Mucosa of descending colon (tissue), 3 donors: ENCODE measurements around the gene GPR39. TPM values are rescaled to one million over a fixed set of nuclear protein-coding genes. Genes with fewer than 3 reads are reported as not detected.

Source experiments
- ATAC-seq: fragments of 200-7000 bp; cut with Tn5 transposase; one replicate; pipeline ENCODE4 v1.9.1; 2020; ENCODE audit warnings: mild to moderate bottlenecking, moderate library complexity
- DNase-seq, 3 donors: peaks; one replicate each; pipeline ENCODE4 v3.0.0-alpha.2; 2020
- H3K36me3 ChIP-seq: fragments of 200-600 bp; one replicate; pipeline ENCODE4 v1.8.0; 2021; ENCODE audit warnings: low read depth, mild to moderate bottlenecking
- H3K4me1 ChIP-seq: fragments of 200-600 bp; one replicate; pipeline ENCODE4 v1.8.0; 2021; ENCODE audit warnings: low read depth, mild to moderate bottlenecking
- H3K4me3 ChIP-seq: fragments of 200-600 bp; one replicate; pipeline ENCODE4 v1.8.0; 2021; ENCODE audit warnings: mild to moderate bottlenecking
- H3K9me3 ChIP-seq: fragments of 200-600 bp; one replicate; pipeline ENCODE4 v1.8.0; 2021; ENCODE audit warnings: mild to moderate bottlenecking
- intact Hi-C, 2 donors: fragments of 100-400 bp; cut with DNase I in 1 of 2; cut with micrococcal nuclease in 1 of 2; formaldehyde crosslinking; loops; one replicate each; pipeline versions ENCODE4 v1.11.0 to v1.11.1; 2022; cut with DNase I, micrococcal nuclease
- total RNA-seq, 3 donors: library from RNA; stranded (reverse); fragmentation: NEBNext Ultra II Directional in 2 of 3; extraction: Animal tissue kit (Norgen Biotek cat#: 25700) in 2 of 3; gene quantifications; one replicate each; pipeline versions ENCODE4 v1.2.1 to v1.2.4, GENCODE V29; 2021 to 2023
- TF ChIP-seq, protein P1 (sequence below): fragments of 200-600 bp; IDR thresholded peaks from one replicate; pipeline ENCODE4 v1.8.0; 2022; ENCODE audit warnings: antibody characterized with exemption, mild to moderate bottlenecking
- donor health status: DM: no; HTN: no; CAD: no; lungs with moderate emphysema.
- donor health status: DM: no; HTN: no; CAD: no.
- donor health status: DM: no; HTN: yes; CAD: no.

GPR39 gene
- total RNA-seq, 3 donors from 2014 or later = 11.6 to 33.7 (median 20.6) TPM

DNA sequence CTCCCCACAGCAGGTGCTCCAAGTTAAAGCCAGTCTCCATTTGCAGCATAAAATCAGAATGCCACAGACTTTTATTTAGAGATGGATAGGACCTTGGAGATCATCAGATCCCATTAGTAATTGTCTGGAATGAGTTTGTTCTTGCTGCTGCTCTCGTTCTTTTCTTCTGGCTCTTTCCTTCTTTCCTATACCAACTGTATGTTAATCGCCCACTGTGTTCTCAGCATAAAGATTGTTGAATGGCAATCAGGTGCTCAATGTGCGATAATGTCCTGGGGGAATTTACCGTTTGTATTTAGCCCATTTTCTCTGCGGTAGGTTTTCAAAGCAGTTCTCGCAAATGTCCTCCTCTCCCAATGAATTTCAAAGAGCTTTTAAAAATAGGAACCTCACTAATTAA, 3.3 kb downstream of the GPR39 start:
- no peaks in the 10 kb centered on the region for H3K36me3 ChIP-seq
- TF ChIP-seq, protein P1, sequence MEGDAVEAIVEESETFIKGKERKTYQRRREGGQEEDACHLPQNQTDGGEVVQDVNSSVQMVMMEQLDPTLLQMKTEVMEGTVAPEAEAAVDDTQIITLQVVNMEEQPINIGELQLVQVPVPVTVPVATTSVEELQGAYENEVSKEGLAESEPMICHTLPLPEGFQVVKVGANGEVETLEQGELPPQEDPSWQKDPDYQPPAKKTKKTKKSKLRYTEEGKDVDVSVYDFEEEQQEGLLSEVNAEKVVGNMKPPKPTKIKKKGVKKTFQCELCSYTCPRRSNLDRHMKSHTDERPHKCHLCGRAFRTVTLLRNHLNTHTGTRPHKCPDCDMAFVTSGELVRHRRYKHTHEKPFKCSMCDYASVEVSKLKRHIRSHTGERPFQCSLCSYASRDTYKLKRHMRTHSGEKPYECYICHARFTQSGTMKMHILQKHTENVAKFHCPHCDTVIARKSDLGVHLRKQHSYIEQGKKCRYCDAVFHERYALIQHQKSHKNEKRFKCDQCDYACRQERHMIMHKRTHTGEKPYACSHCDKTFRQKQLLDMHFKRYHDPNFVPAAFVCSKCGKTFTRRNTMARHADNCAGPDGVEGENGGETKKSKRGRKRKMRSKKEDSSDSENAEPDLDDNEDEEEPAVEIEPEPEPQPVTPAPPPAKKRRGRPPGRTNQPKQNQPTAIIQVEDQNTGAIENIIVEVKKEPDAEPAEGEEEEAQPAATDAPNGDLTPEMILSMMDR = no peak
- H3K9me3 ChIP-seq = no peaks in the 10 kb centered on the region
- H3K4me1 ChIP-seq = peaks cover 13% of the 10 kb centered on the region
- ATAC-seq (no peak), DNase-seq (no peak)
- intact Hi-C loops = loop anchor here in 1 of 2 donors (5.0 kb wide), 1 partner anchor 68 kb away; no protein-coding TSS in a partner anchor
- no peak overlapping the region for H3K4me3 ChIP-seq

DNA sequence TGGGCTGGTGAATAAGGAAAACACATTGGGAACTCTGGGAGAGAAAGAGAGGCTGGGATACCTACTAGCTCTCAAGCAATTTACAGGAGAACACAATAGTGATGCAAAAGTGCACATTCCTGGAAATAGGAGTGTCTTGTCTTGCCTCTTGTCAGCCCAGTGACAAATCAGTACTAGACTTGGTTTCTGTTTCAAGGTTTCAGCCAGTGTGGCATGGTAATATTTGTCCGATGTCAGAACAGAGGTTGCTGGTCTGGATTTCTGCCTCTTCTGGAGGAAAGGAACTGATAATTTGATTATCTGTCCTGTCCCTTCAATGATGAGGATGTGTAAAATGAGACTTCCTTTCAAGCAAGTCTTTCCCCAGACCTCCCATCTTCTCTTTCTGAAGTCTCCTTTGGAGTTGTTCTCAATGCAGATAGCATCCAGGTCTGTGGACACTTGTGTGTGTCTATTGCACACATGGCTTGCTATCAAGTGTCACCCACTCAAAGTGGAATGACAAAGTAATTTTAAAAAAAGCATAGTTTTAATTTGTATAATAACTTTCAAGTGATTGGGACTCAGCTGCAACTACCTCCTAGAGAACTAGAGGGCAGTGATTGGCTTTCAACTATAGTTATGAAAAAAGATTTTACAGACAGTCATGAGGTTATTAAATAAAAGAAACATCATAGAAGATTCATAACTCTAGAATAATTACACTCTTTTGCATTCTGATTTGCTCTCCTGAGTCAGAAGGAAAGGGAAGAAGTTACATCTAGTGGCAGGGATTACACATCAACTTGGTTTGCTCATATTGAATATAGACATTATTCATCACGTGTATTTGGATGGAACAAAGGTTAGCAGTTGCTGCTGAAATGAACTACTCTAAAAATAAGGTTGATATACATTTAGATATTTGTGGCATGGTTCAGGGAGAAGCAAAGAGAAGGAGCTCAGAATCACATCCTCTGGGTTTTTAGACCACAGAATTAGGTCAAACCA, 4.5 kb downstream of the GPR39 start:
- DNase-seq (no peak), ATAC-seq (no peak)
- Histone ChIP-seq H3K36me3 (no peaks in the 10 kb centered on the region), H3K4me3 (no peak overlapping the region), H3K9me3 (no peaks in the 10 kb centered on the region), H3K4me1 (peaks cover 4% of the 10 kb centered on the region)
- TF ChIP-seq, protein P1 = no peak
- intact Hi-C loops = no loop called here

DNA sequence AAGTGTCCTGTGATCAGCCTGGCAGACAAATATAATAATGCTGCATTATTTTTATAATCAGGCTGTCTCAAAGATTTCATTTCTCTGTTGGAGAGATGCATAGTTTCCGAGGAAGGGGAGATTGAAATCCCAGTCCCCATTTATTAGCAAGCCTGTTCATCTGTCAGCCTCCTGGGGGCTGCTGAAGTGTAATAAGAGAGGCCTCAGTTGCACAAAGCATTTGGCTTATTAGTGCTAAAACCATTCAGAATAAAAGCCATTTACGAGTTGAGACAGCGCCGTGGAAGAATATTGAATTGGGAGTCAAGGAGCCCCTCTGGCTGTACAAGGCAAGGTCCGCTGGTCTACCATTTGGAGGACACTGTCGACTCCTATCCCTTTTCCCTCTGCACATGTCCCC, 6.1 kb downstream of the GPR39 start:
- H3K36me3 ChIP-seq = no peaks in the 10 kb centered on the region
- ATAC-seq (no peak), DNase-seq (no peak)
- no peaks in the 10 kb centered on the region for H3K9me3 ChIP-seq
- H3K4me3 ChIP-seq = no peak overlapping the region
- intact Hi-C loops = no loop called here
- TF ChIP-seq, protein P1 = no peak
- H3K4me1 ChIP-seq = peaks cover 4% of the 10 kb centered on the region

DNA sequence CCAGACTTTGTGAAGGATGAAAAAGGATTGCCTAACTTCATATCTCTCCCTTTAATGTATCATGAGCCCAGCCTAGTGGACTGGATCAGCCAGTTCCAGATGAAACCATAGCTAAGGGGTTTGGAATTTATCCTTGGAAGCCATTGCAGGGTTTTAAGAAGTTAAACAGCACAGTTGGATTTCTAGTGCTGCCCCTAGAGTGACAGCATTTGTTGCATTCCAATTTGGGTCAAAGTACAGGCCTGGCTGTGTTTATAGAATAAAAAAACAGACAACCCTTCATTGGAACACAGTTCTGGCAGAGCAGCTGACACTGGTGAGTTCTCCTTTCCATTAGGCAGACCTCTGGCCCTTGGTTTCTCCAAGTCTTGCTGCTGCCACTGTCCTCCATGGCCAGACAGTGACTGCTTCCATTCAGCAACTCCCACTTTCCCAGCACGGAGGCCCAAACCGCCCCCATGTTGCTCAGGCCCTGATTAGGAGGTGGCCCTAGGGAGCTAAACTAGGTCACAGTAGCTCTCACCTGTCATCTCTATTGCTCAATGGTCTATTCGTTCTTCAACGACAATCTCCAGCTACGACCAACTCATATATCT, 8.0 kb downstream of the GPR39 start:
- Histone ChIP-seq H3K4me3 (no peak overlapping the region), H3K9me3 (no peaks in the 10 kb centered on the region), H3K36me3 (no peaks in the 10 kb centered on the region), H3K4me1 (peaks cover 4% of the 10 kb centered on the region)
- TF ChIP-seq, protein P1 = no peak
- ATAC-seq (peak; percentile 81), DNase-seq (peak in 1 of 3 donors; percentile 31)
- intact Hi-C loops = no loop called here

DNA sequence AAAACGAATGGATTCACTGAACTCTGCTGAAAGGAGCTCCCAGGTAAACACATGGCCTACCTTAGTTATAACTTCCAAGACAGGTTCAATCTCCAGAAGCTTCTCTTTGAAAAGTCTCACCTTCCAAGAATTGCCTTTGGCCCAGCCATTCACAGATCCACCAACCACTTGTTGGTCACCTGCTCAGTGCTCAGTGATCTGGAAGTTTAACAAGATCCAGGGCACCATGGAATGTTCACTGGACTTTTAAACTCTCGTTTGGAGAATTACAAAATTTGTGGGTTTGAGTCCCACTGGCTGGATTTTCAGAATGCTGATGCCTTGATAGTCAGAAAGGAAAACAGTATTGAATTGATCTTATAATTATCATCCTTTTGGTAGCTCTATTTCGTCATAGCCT, 9.4 kb downstream of the GPR39 start:
- Histone ChIP-seq H3K36me3 (no peaks in the 10 kb centered on the region), H3K4me1 (peaks cover 4% of the 10 kb centered on the region), H3K4me3 (no peak overlapping the region), H3K9me3 (no peaks in the 10 kb centered on the region)
- TF ChIP-seq, protein P1 = no peak
- intact Hi-C loops = no loop called here
- no peak for ATAC-seq
- no peak for DNase-seq
